GM21529 (cell line): ENCODE results near the gene FNDC5.

ENCODE experiments used
- ATAC-seq: cut with Tn5 transposase; IDR thresholded peaks from one replicate; pipeline ENCODE4 v1.9.1; 2021; ENCODE audit not compliant: unreplicated experiment

The FNDC5 gene

DNA sequence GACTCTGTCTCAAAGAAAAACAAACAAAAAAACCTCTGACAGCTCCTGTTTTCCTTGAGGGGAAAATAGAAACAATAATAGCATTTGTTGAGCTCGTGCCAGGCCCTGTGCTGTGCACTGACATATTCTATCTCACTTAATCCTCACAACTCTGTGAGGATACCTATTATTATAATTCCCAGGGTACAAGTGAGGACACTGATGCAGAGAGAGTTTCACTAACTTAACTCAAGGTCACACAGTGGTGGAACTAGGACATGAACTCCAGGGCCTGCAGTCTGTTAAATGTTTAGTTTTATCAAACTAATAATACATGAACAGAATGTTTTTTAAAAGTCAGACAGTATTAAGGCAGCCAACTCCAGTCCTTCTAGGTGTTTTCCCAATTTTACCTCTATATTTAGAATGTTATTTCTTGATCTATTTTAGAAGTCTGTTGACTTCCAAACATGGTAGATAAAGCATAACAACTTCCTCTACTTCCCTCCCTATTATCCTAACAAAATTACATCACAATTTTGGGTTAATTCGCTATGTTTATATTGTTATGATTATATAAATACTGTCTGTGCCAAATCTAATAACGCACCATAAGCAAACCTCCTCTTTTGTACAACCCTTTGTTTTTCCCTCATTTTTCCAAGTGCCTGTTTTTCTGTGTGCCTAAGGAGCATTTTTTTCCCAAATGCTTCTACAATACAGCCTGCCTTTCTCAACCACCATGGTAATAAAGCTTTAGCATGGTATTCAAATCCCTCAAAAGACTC is 4.9 kb downstream of the FNDC5 start:
- no peak for ATAC-seq

- no peak for ATAC-seq
Measured at GRCh38 chr1:32864375-32865019, 6.2 kb downstream of the FNDC5 start.

DNA sequence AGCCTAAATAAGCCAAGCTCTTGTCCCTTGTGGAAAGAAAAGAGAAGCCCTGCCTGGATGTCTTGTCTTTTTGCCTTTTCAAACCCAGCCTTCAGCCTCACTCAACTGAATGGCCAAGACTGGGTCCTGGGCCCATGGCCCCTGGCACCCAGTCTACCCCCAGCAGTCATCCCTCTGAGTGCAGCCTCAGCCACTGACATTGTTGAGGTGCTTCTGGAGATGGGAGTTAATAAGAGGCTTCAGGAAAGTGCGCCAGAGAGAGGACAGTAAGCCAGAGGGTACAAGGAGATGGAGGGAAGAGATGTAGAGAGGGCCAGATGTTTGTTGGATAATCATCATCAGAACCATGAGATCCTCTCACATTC is 6.8 kb downstream of the FNDC5 start:
- ATAC-seq, result no peak

- no peak for ATAC-seq
Measured at GRCh38 chr1:32863218-32863880, 7.4 kb downstream of the FNDC5 start.

DNA sequence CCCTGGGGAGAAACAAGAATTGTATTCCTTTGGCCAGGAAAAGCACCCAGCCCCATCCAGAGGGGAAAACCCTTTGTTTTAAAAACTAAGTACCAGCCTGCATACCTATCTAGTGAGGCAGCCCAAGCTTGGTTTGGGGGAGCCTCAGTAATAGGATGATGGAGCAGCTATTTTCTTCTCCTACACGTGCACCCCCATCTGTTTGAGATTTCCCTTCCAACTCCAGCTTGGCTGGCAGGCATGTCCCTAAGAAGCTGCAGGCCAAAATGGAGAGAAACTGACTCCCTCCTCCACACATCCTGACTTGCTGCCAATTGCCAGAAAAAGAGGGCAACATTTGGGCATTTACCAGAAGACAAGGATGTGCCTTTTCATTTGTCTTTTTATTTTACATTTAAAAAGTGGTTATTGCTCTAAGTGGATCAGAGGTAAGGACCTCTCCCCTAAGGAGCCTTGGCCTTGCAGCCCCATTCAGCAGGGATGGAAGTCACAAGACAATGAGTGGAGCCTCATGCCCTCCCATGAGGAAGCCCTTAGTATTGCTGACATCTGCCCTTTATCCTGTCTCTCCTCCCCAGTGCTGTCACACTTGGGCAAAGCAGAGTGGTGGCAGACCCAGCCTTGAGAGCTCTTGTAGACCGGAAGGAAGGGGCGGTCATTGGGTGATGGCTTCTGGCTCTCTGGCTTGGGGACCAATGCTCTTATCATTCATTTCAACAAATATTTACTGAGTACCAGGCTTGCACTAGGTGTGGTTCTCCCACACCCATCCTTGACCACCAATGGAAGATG is 8.6 kb downstream of the FNDC5 start:
- ATAC-seq, result no peak

DNA sequence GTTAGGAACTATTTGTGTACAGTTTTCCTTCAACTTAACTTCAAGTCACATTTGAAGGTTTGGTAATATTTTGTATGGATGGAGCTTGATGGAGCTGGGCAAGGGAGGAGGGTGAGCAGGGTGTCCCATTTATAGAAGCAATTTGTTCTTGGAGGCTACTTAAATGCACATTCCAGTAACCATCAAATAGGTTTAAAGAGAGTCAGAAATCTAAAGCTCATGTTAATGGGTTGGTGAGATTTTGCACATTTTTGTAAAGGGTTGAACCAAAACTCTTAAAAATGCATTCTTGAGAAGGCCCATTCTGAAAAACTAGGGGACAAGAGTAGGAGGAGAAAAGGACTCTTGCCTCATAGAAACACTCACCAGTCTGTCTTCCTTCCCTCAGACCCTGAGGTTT is 10.1 kb downstream of the FNDC5 start:
- no peak for ATAC-seq

DNA sequence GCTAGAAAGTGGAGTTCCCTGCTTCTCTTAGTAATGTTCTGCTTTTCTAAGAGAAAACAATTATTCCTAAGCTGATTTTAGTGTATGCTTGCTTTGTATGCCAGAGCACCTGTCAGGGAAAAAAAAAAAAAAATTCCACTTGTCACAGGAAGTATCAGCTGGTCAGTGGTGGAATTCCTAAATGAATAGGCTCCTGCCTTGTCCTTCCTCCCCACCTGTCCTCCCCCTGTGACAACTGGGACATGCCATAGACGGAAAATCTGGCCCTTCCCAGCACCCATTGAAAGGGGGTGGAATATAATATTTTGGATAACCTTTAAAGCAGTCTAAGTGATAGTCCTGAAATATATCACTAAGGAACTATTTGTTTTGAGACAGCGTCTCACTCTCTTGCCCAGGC is 10.8 kb downstream of the FNDC5 start:
- ATAC-seq, result no peak

GRCh38 chr1:32858791-32859190 is 11.9 kb downstream of the FNDC5 start:
- no peak for ATAC-seq

DNA sequence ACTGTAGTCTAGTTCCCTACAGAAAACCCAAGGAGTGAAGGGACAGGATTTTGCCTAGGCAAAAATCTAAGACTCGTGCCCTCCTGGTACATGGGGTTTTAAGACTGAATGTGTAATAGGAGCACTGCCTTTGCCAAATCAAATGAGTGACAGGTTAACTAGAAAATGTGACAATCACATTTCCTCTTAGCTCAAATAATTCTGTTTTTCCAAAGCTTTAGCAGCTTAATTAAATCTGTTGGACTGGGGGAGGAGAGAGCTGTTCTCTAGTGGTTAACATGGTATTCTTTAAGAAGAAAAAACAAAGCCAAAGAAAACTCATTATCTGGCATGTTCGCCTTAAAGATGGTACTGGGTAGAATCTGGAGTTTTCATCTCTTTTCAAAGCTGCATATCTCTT is 12.6 kb downstream of the FNDC5 start:
- ATAC-seq, result no peak

DNA sequence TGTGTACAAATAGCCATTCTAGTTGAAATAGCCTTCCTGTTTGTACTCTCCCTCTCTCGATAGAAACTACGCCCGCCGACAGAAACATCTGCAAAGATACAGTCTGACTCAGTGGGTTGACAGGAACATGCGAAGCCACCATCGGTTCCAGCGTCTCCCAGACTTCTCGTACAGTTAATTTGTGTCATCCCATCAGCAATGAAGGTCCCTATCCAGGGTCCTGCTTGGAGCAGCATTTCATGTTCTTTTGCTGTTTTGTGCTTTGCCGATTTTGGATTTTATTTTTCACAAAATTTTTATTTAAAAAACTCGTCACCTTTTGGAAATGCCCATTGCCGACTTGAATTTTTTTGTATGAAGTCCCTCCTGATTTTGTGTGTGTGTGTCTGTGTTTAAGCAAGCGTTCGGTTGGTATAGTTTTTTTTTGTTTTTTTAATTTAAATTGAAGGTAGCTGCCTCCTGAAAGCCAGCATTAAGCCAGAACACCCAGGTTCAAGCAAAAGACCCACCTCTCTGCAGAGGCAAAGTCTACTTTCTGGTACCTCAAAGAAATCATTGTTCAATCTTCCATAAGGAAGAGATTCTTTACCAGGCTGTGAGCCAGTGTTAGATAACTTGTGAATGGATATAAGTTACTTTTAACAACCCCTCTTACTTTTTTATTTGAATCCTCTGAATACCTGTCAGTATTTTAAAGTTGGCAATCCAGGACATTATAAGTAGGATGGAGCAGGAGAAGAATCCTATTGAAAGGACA is 14.7 kb downstream of the FNDC5 start:
- ATAC-seq, result no peak

DNA sequence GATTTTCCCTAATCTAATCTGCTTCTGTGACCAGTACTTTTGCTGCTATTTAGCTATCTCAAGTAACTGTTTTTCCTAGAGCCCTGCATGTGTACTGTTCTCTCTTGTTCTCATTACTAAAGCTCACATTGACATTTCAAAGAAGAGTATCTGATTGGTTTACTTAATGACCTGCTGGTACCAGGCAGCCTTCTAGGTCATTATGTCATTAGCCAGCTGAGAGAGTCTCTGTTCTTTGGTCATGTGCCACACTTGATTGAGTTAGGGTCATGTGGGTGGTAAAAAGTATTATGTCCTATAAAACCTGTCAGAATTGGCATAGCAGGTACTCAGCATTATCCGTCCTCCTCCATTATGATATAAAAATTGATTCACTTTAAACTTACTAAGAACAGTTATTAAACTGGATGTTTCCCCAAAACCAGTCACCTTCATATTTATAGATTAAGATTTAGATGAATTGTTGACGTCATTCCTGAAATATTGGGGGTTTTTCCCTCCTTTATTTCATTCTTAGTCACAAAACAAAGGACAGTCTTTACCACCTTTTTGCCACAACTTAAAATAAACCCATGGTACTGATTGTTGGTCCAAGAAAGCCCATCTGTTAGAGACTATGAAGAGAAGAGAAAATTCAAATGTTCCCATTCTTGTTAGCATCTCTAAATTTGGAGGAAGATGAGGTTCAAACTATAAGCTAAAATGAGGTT is 22.2 kb downstream of the FNDC5 start:
- ATAC-seq, result no peak

- no peak for ATAC-seq
Measured at GRCh38 chr1:32831878-32832277, 38.8 kb downstream of the FNDC5 start.

- no peak for ATAC-seq
Measured at GRCh38 chr1:32830092-32830852, 40.4 kb downstream of the FNDC5 start.

GRCh38 chr1:32828341-32828740 is 42.4 kb downstream of the FNDC5 start:
- no peak for ATAC-seq

- no peak for ATAC-seq
Measured at GRCh38 chr1:32825181-32825580, 45.5 kb downstream of the FNDC5 start.

- ATAC-seq, result peak; percentile 46
Measured at GRCh38 chr1:32818804-32819541, 51.7 kb downstream of the FNDC5 start.

DNA sequence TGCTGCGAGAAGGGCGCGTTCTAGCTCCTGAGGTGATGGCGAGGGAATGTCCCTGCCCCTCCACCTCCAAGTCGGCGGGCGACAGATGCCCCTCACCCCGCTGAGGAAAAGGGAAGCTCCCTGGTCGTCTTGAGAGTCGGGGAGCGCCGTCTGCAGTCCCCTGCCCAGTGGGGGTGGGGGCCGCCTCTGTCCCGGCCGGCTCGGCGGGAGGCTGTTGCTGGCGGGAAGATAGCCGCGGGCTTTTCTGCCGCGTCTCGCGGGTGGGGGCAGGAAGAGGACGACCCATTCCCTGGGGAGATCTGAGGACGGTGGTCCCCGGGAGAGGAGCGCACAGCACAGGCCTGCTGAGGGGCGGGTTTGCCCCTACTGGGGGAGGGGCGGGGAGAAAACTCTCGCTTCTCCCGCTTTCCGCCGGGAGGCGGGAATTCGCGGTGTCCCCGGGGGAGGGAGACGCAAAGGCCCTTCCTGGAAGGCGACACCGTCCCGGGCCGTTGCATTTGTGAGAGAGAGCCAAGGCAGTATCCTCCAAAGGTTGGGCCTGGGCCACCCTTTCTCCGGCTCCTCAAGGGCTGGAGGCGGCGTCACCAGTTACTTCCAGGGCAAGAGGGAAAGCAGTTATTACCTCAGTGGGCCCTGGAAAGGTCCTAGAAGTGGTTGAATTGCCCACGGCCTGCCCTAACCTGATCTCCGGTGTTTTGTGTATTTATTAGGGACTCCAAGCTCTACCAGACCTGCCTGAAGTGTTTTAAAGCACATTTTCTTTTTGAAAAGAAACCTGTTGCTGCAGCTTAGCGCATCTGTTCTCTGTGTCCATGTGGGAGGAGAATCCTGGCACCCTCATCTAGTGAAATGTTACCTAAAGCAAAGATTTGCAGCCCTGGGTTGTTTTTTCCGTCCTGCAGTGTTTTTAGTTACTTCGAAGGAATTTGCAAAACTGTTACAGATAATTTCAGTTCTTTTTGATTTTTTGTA is 52.6 kb downstream of the FNDC5 start:
- peak; percentile 6 for ATAC-seq
